IMR-90 (cell line): Measurements from ENCODE around the gene NR6A1.

Source experiments
- MAFK ChIP-seq: IDR thresholded peaks from 2 replicates; pipeline ENCODE4 v1.6.1; 2012; ENCODE audit warnings: low read depth, low read length, improper control_type of control experiment
- POLR2A ChIP-seq: IDR thresholded peaks from 2 replicates; pipeline ENCODE4 v1.6.1; 2012; ENCODE audit warnings: mild to moderate bottlenecking, low read depth, low read length
- RAD21 ChIP-seq: IDR thresholded peaks from 2 replicates; pipeline ENCODE4 v1.6.1; 2012; ENCODE audit warnings: low read length, improper control_type of control experiment
- RFX5 ChIP-seq: IDR thresholded peaks from 2 replicates; pipeline ENCODE4 v1.8.0; 2012; ENCODE audit warnings: low read depth, mild to moderate bottlenecking, low read length, moderate library complexity
- TF ChIP-seq, protein P1 (sequence below): conservative IDR thresholded peaks from 2 replicates; pipeline ENCODE4 v1.5.1; 2012; ENCODE audit warnings: mild to moderate bottlenecking, low read depth, low read length, improper control_type of control experiment
- TF ChIP-seq, protein P2 (sequence below): fragments of 150-350 bp; IDR thresholded peaks from 2 replicates; pipeline ENCODE4 v1.6.1; 2016; ENCODE audit warnings: low read depth, mild to moderate bottlenecking, low read length, moderate library complexity, borderline replicate concordance

DNA sequence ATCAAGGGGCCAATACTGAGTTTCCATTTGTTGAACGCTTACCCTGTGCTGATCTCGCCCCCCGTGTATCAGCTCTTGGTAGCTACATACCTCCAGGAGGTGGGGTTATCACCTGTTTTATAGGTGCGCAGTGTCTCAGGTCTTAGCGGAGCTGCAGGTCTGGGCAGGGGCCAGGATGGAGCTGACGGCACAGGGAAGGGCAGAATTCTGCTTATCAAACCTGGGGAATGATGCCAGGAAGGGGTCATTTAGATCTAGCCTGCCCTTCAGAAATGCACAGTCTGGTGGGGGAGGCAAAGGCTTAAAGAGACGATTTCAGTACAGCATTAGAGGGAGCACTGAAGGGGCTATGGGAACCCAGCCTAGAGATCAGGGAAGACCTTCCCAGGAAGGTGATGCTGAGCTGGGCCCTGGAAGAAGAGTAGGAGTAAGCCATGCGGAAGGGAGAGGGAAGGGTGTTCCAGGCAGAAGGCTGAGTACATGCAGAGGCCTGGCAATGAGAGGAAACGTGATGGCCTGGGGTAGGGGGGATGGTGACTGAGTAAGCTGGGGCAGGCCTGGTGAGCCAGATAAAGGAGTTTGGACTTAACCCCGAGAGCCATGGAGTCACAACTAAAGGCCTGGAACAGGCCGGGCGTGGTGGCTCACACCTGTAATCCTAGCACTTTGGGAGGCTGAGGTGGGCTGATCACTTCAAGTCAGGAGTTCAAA, 37.3 kb upstream of the NR6A1 start:
- TF ChIP-seq, protein P1, sequence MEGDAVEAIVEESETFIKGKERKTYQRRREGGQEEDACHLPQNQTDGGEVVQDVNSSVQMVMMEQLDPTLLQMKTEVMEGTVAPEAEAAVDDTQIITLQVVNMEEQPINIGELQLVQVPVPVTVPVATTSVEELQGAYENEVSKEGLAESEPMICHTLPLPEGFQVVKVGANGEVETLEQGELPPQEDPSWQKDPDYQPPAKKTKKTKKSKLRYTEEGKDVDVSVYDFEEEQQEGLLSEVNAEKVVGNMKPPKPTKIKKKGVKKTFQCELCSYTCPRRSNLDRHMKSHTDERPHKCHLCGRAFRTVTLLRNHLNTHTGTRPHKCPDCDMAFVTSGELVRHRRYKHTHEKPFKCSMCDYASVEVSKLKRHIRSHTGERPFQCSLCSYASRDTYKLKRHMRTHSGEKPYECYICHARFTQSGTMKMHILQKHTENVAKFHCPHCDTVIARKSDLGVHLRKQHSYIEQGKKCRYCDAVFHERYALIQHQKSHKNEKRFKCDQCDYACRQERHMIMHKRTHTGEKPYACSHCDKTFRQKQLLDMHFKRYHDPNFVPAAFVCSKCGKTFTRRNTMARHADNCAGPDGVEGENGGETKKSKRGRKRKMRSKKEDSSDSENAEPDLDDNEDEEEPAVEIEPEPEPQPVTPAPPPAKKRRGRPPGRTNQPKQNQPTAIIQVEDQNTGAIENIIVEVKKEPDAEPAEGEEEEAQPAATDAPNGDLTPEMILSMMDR, result no peak
- TF ChIP-seq MAFK (no peak), POLR2A (no peak), RFX5 (no peak), RAD21 (no peak)
- TF ChIP-seq, protein P2, sequence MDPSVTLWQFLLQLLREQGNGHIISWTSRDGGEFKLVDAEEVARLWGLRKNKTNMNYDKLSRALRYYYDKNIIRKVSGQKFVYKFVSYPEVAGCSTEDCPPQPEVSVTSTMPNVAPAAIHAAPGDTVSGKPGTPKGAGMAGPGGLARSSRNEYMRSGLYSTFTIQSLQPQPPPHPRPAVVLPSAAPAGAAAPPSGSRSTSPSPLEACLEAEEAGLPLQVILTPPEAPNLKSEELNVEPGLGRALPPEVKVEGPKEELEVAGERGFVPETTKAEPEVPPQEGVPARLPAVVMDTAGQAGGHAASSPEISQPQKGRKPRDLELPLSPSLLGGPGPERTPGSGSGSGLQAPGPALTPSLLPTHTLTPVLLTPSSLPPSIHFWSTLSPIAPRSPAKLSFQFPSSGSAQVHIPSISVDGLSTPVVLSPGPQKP, result no peak
